HepG2 (cell line): ENCODE results near the gene CST4. TPM values are rescaled to one million over a fixed set of nuclear protein-coding genes. Genes with fewer than 3 reads are reported as not detected.
"Not testable (repeated sequence)": the region's sequence is repeated elsewhere in the genome, so short reads cannot be mapped to it uniquely, and the experiment has no call there.

Experiments
- ATAC-seq: fragments of 200-7000 bp; cut with Tn5 transposase; 3 replicates; pipeline ENCODE4 v1.9.1; 2020; ENCODE audit warnings: mild to moderate bottlenecking, moderate library complexity
- BruUV-seq: library from RNA; stranded (reverse); fragments of 400-500 nt; replicated peaks from 2 replicates; lab custom pipeline; 2021; lab: Mats Ljungman, UMichigan
- CTCF ChIA-PET: fragments of 300-600 bp; formaldehyde crosslinking; extraction: SDS; loops from one replicate; lab custom pipeline; 2021; ENCODE audit warnings: low total read pairs, inconsistent platforms, low intra/inter-chr PET ratio; lab: Yijun Ruan, JAX
- POLR2A ChIA-PET: fragments of 350-600 bp; sonication (Branson Sonifier 250); formaldehyde crosslinking; loops from one replicate; lab custom pipeline; 2020; ENCODE audit warnings: antibody characterized with exemption, inconsistent platforms; lab: Yijun Ruan, JAX
- DNase-seq: peaks from one replicate; pipeline ENCODE4 v3.0.0-alpha.2; 2015; ENCODE audit warnings: low spot score
- FAIRE-seq: peaks from 3 replicates; lab custom pipeline; 2011; peaks lifted over from hg19 to GRCh38; lab: Jason Lieb, UNC
- H2AFZ ChIP-seq: one replicate; pipeline ENCODE4 v1.6.1; 2011; ENCODE audit warnings: low read length, inconsistent platforms
- H3K27ac ChIP-seq: fragments of 300-600 bp; 3 replicates; pipeline ENCODE4 v1.8.0; 2011; ENCODE audit warnings: mixed run types, mild to moderate bottlenecking, mixed read lengths, low read length, inconsistent platforms; ENCODE audit not compliant: insufficient read depth; ENCODE audit errors: extremely low read length
- H3K27me3 ChIP-seq, 2 experiments: fragments of 200-600 bp in 1 of 2; 2 replicates in 1 of 2; 3 replicates in 1 of 2; pipeline versions ENCODE4 v1.6.0 to v1.8.0; 2011; ENCODE audit warnings: low read length in 2 of 2, mild to moderate bottlenecking in 2 of 2, moderate library complexity in 2 of 2, inconsistent platforms in 1 of 2; ENCODE audit not compliant: insufficient read depth in 2 of 2, control insufficient read depth in 1 of 2
- H3K36me3 ChIP-seq, 2 experiments: fragments of 200-600 bp in 1 of 2; replicated peaks in 1 of 2; 2 replicates in 1 of 2; 3 replicates in 1 of 2; pipeline versions ENCODE4 v1.5.1 to v1.8.0; 2011; ENCODE audit warnings: low read length in 2 of 2, inconsistent platforms in 1 of 2; ENCODE audit not compliant: insufficient read depth in 2 of 2, control insufficient read depth in 1 of 2
- H3K4me1 ChIP-seq: 2 replicates; pipeline ENCODE4 v1.5.1; 2012; ENCODE audit warnings: low read length, inconsistent platforms; ENCODE audit not compliant: insufficient read depth
- H3K4me2 ChIP-seq: 2 replicates; pipeline ENCODE4 v1.6.0; 2011; ENCODE audit warnings: low read depth, low read length, inconsistent platforms
- H3K4me3 ChIP-seq, 3 experiments: fragments of 200-600 bp in 1 of 3; sonication (generic), shearing (Covaris generic) in 1 of 3; replicated peaks in 1 of 3; 2 replicates each; pipeline ENCODE4 v1.5.1; 2011 to 2016; ENCODE audit warnings: low read length in 3 of 3, inconsistent platforms in 2 of 3, low read depth in 2 of 3, mild to moderate bottlenecking in 2 of 3, control low read depth in 1 of 3, mixed read lengths in 1 of 3; ENCODE audit not compliant: insufficient read depth in 1 of 3
- H3K79me2 ChIP-seq: one replicate; pipeline ENCODE4 v1.6.1; 2011; ENCODE audit warnings: low read length, inconsistent platforms; ENCODE audit not compliant: insufficient read depth
- H3K9ac ChIP-seq: 2 replicates; pipeline ENCODE4 v1.6.0; 2011; ENCODE audit warnings: mild to moderate bottlenecking, low read depth, low read length, inconsistent platforms; ENCODE audit not compliant: insufficient read depth
- H3K9me3 ChIP-seq: 2 replicates; pipeline ENCODE4 v1.5.1; 2012; ENCODE audit warnings: mild to moderate bottlenecking, low read length
- H4K20me1 ChIP-seq: 2 replicates; pipeline ENCODE4 v1.6.0; 2011; ENCODE audit warnings: inconsistent platforms, mild to moderate bottlenecking, low read length, moderate library complexity; ENCODE audit not compliant: insufficient read depth
- CEBPB ChIP-seq: IDR thresholded peaks from 2 replicates; pipeline ENCODE4 v1.6.1; 2011; ENCODE audit warnings: low read depth, low read length, improper control_type of control experiment, borderline replicate concordance
- DNMT3B ChIP-seq: conservative IDR thresholded peaks from 2 replicates; pipeline ENCODE4 v1.6.1; 2016; ENCODE audit warnings: missing biosample characterization, control low read depth
- FOSL1 ChIP-seq: sonication (generic); formaldehyde crosslinking; IDR thresholded peaks from 2 replicates; pipeline ENCODE4 v1.9.0; 2021; ENCODE audit warnings: missing genetic modification reagents, borderline replicate concordance
- WGBS: methylation state at CpG from one replicate; pipeline ENCODE4 v1.1.6; 2017; ENCODE audit warnings: low lambda C conversion rate; 5-methylcytosine and 5-hydroxymethylcytosine counted together
- in situ Hi-C: cut with HindIII; loops from 2 replicates; pipeline ENCODE4 v1.10.0; 2017; ENCODE audit warnings: low pct_unique_long_range_greater_than_20kb; ENCODE audit not compliant: extremely low pct_ligation_motif_present
- intact Hi-C: fragments of 100-400 bp; cut with micrococcal nuclease; formaldehyde crosslinking; loops from one replicate; pipeline ENCODE4 v1.10.0; 2022; ENCODE audit not compliant: unreplicated experiment
- polyA plus RNA-seq, 8 experiments: library from polyadenylated mRNA; depleted of rRNA in 3 of 8; stranded (reverse) in 7 of 8; unstranded in 1 of 8; fragments of >200 nt; fragmentation: Illumina TruSeq in 4 of 8; extraction: Trizol in 4 of 8; gene quantifications; 2 replicates each; pipeline versions ENCODE4 v1.2.1 to v1.2.3, GENCODE V29; 2011 to 2016; ENCODE audit warnings: low read depth in 4 of 8, missing spikeins in 1 of 8, mixed read lengths in 1 of 8; ENCODE audit not compliant: insufficient read depth in 1 of 8
- total RNA-seq, 5 experiments: library from RNA; depleted of rRNA; stranded (reverse); fragments of >200 nt; fragmentation: Illumina TruSeq; extraction: Trizol; gene quantifications; 2 replicates each; pipeline ENCODE4 v1.2.3, GENCODE V29; 2016; ENCODE audit warnings: low read depth in 1 of 5

The CST4 gene
- total and polyA plus RNA-seq, 2 of the 13 experiments (the other 11 are each of a cell fraction or from before 2014, with no cell fraction given): not detected

DNA sequence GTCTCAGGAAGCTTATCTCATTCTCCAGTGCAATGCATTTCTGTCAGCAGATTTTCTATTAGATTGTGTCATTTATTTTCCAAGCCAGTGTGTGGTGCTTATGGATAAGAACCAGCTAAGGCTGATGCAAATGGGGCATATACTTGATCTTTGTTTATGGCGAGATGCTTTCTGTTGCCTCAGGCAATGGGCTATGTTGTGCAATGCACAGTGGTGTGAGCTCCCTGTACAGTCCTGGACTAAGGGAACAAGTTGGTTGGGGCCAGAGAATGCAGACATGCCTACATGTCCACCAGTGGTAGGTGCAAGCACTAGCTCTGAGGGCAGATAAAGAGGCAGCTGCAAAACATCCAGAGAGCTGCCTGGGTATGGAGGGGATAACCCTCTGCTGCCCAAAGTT is 45.6 kb upstream of the CST4 start:
- peak; percentile 16; the same call in 1 of the 2 replicates for TF ChIP-seq CEBPB
- FAIRE-seq, H3K4me1 ChIP-seq, intact Hi-C loops, H4K20me1 ChIP-seq, CTCF ChIA-PET, H2AFZ ChIP-seq, H3K4me2 ChIP-seq, H3K4me3 ChIP-seq, H3K36me3 ChIP-seq, H3K9me3 ChIP-seq, H3K9ac ChIP-seq, H3K27me3 ChIP-seq, in situ Hi-C loops, H3K79me2 ChIP-seq, BruUV-seq, ATAC-seq, H3K27ac ChIP-seq, DNase-seq, POLR2A ChIA-PET: not testable (repeated sequence)
- WGBS: 0% methylated on average over 1 of the region's 1 CpG

DNA sequence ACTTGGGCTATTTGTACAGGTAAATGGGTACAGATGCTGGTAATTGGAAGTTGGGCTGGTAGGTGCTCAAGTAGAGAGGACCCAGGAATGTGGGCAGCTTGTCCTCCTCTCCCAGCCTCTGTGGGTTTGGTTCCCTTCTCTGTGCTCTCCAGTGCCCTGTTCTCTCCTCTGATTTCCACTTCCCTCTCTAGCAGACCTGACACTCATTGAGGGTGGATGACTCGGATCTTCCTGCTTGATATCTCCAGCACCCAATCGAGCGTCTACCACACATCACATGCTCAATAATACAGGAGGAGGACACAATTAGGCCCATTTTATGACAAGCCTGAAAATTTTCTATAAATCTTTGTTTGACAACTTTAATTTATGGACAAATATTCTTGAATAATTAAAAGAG is 38.2 kb upstream of the CST4 start:
- no peak for TF ChIP-seq FOSL1 (CRISPR knock-in tag)
- TF ChIP-seq DNMT3B (CRISPR knock-in tag): no peak
- TF ChIP-seq, all 625 proteins: peak for 0
- POLR2A ChIA-PET: no interaction called here
- 2% methylated on average over 3 of the region's 3 CpGs for WGBS
- no peak for FAIRE-seq
- Histone ChIP-seq H2AFZ (no peak overlapping the region), H3K79me2 (no peaks in the 10 kb centered on the region), H3K36me3 (no peaks in the 10 kb centered on the region), H3K4me1 (no peaks in the 10 kb centered on the region), H3K9me3 (no peaks in the 10 kb centered on the region), H3K9ac (no peak overlapping the region), H3K4me3 (no peak overlapping the region), H3K27ac (no peak overlapping the region), H3K27me3 (no peaks in the 10 kb centered on the region), H4K20me1 (no peaks in the 10 kb centered on the region), H3K4me2 (no peak overlapping the region)
- CTCF ChIA-PET: interaction anchor here (1.5 kb wide), 1 partner anchor 59 kb away, joined by 3 read pairs; no protein-coding TSS in a partner anchor
- in situ Hi-C loops (no loop called here), intact Hi-C loops (no loop called here)
- ATAC-seq: no peak
- DNase-seq: no peak
- no TSS peak for BruUV-seq
